Renal pelvis (tissue), 12 donors: ENCODE measurements around the gene ARAP2. TPM values are rescaled to one million over a fixed set of nuclear protein-coding genes. Genes with fewer than 3 reads are reported as not detected.

ENCODE experiments used
- DNase-seq: peaks from one replicate; pipeline ENCODE4 v3.0.0-alpha.2; 2013
- long read RNA-seq, 16 experiments: transcript quantifications; one replicate each; lab custom pipeline, GENCODE V29; 2026
- polyA plus RNA-seq, 3 donors: library from polyadenylated mRNA; unstranded; fragments of 120-200 nt; gene quantifications; one replicate each; pipeline ENCODE4 v1.2.1, GENCODE V29; 2013; ENCODE audit not compliant: insufficient read length in 3 of 3

Gene ARAP2, protein sequence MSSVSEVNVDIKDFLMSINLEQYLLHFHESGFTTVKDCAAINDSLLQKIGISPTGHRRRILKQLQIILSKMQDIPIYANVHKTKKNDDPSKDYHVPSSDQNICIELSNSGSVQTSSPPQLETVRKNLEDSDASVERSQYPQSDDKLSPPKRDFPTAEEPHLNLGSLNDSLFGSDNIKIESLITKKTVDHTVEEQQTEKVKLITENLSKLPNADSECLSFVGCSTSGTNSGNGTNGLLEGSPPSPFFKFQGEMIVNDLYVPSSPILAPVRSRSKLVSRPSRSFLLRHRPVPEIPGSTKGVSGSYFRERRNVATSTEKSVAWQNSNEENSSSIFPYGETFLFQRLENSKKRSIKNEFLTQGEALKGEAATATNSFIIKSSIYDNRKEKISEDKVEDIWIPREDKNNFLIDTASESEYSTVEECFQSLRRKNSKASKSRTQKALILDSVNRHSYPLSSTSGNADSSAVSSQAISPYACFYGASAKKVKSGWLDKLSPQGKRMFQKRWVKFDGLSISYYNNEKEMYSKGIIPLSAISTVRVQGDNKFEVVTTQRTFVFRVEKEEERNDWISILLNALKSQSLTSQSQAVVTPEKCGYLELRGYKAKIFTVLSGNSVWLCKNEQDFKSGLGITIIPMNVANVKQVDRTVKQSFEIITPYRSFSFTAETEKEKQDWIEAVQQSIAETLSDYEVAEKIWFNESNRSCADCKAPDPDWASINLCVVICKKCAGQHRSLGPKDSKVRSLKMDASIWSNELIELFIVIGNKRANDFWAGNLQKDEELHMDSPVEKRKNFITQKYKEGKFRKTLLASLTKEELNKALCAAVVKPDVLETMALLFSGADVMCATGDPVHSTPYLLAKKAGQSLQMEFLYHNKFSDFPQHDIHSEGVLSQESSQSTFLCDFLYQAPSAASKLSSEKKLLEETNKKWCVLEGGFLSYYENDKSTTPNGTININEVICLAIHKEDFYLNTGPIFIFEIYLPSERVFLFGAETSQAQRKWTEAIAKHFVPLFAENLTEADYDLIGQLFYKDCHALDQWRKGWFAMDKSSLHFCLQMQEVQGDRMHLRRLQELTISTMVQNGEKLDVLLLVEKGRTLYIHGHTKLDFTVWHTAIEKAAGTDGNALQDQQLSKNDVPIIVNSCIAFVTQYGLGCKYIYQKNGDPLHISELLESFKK (N-terminal part only)
- 1 to 10 TPM; 4.6 to 8.7 (median 7.7) TPM for polyA plus RNA-seq
- long read RNA-seq, donor 1: 0 reads
- long read RNA-seq, donor 2: 0 reads
- long read RNA-seq, donor 3: 0 reads
- long read RNA-seq, donor 4: 0 reads
- long read RNA-seq, donor 5: 0 reads
- long read RNA-seq, donor 6: 0 reads
- long read RNA-seq, donor 7: 0 reads
- long read RNA-seq, donor 8: 0 reads
- long read RNA-seq, donor 9: 0 reads
- long read RNA-seq, donor 10, partial matches to known transcripts: 0 of 1 reads
- long read RNA-seq, donor 10, other reads (novel, unspliced or antisense): 0 of 1 reads
- long read RNA-seq, donor 11: 0 reads
- long read RNA-seq, donor 12: 0 reads
- long read RNA-seq, donor 13: 0 reads
- long read RNA-seq, donor 14: 0 reads
- long read RNA-seq, donor 15: 0 reads
- long read RNA-seq, donor 16: 0 reads

- DNase-seq: peak; percentile 49
Observed at GRCh38 chr4:36244257-36245082, at the start of gene ARAP2. Gene ARAP2 (minus strand): TSS chr4:36244514. CDS start chr4:36229486, 15,028 bp downstream.

DNA sequence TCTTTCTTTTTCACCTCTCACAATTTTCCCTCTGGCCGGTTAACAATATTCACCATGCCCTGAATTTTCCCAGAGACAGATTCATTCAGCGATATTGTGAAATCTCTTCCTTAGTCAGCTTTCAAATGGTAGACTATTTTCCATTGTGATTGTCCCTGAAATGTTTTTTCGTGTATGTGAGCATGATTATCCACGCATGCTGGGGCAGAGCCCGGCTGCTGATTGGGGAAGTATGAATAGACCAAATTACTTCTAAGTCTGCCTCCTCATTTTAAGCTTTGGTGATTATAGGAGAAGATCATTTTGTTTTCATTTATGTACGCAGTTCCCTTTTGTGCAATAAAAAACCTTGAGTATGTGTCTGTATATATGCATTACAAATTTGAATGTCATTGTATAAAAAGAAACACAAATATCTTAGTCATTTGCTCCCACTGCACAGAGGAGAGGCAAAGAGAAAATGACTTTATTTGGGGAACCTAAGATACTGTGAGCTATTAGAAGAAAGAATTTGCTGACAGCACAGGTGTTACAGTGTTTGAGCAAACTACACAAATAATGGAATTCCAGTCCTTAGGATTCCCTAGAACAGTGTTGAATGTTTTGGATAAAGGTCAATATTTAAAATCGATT, 48.4 kb upstream of the ARAP2 start:
- DNase-seq: no peak

- DNase-seq: no peak
Observed at GRCh38 chr4:36290641-36291040, 46.3 kb upstream of the ARAP2 start.

GRCh38 chr4:36288731-36289426, 44.6 kb upstream of the ARAP2 start:
- no peak for DNase-seq

- no peak for DNase-seq
Observed at GRCh38 chr4:36286481-36286871, 42.2 kb upstream of the ARAP2 start.

GRCh38 chr4:36285784-36286480, 41.6 kb upstream of the ARAP2 start:
- no peak for DNase-seq

DNA sequence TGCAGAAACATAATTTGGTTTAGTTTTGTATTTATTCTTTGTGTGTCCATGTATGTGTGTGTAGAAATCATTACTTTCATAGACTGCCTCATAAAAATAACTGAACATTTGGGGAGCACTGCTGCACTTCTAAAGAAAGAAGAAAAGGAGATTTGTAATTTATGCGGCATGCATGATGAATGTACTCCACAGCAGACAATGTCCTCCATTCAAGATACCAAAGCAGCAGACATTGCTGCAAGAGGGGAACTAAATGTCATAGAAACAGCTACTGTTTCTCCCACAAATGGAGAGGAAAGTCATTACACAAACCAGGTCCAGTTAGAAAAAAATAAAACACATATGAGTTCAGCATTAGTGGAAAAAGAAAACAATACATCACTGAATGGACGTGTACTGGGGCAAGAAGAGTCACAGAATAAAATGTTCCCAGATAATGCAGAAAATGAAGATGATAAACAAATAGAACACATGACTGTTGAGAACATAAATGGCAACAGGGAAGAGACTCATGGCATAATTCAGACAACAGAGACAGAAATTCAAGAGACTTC, 39.7 kb upstream of the ARAP2 start:
- DNase-seq: no peak

- DNase-seq: no peak
Observed at GRCh38 chr4:36282503-36283030, 38.3 kb upstream of the ARAP2 start.

- no peak for DNase-seq
Observed at GRCh38 chr4:36281384-36282106, 37.2 kb upstream of the ARAP2 start, which contains the start of gene DTHD1. Gene DTHD1 (plus strand): TSS chr4:36281616. CDS start chr4:36281759, 143 bp downstream.

DNA sequence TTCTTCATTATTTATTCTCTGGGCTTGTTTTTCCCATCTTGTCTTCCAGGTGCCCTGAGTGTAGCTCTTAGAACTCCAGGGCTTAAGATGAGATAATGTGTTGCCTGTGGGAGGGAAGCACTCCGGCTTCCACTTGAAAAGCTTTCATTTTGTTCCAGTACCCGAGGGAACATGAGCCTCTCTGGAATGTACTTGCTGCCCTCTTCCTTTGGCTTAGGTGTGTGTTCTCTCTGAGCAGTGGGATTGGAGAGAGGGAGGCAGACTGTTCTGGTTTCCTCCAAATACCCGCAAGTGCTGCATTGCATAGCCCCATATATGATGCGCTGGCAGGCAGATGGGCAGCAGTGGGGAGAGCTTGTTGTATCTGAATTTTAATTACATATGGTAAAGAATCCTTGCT, 36.2 kb upstream of the ARAP2 start:
- peak; percentile 16 for DNase-seq

DNA sequence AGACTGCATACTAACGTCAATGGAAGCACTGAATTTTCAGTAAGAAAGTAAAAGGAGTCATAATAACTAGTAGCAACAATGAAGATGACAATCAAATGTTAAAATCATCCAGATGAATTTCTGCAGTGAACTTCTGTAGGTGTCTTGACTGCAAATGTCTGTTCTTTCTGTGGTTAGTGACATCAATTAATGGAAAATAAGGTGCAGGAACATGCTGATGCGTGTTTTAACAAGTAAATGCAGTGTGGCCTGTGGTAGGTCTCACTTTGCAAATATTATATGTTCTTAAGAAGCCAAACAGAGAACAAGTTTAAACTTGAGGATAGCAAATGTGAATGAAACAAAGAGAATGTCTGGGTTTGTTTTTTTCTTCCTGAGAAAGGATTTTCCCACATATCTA, 34.5 kb upstream of the ARAP2 start:
- DNase-seq: no peak

GRCh38 chr4:36277533-36277932, 33.2 kb upstream of the ARAP2 start:
- DNase-seq: no peak

- DNase-seq: no peak
Observed at GRCh38 chr4:36274158-36274557, 29.8 kb upstream of the ARAP2 start.

DNA sequence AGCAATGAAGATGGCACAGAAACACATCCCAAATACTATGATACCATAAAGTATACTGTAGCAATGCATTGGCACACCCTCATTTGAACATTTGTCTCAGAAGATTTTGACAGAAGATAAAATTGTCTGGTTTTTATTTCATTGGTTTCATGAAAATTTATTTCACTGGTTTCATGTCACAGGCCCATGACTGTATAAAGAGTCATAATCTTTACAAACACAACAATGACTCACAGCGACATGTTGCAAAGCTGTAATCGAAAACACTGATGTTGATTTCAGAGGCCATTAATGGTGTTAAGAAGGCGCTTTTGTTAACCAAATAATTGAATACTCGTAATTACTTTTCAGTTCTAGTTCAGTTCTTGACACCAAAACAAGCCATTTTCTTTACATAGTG, 29.0 kb upstream of the ARAP2 start:
- no peak for DNase-seq

DNA sequence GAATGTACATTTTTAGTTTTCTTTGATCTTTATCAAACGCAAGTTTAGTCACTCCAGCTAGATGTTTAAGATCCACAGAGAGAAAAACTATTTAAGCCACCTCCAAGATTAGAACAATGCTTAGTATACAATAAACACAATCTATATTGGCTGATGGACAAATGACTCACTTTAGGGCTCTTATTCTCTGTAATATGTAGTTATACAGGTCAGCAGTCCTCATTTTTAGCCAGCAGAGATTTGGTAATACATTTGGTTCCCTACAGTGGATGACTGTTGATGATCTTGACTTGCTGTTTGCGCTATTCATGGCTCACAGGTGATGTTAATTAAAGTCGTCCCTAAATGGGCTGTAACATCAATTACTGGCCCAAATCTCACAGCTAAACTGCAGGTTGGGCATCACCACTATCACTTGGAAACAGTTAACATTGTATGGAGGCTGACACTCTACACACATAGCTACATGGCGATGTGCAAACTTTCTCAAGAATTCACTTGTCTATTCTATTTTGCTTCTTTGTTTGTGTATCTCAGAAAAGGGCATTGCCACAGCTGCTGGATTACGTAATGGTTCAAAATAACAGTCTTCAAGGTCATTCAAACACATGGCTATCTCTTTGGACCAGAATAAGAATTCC, 25.3 kb upstream of the ARAP2 start:
- DNase-seq: no peak

- no peak for DNase-seq
Observed at GRCh38 chr4:36269101-36269500, 24.8 kb upstream of the ARAP2 start.
